CD4-positive, alpha-beta T cell treated with Interleukin-4 for 1 hour (primary cell): ENCODE measurements around the gene SREK1IP1.

Source experiments
- DNase-seq, 2 donors: peaks; one replicate each; pipeline ENCODE4 v3.0.0-alpha.2; 2020 to 2022

The SREK1IP1 gene

GRCh38 chr5:64768358-64769312, at the start of gene SREK1IP1, which contains the start of gene CWC27:
Gene SREK1IP1 (minus strand): TSS chr5:64768691. CDS start chr5:64768517, 174 bp downstream.
Gene CWC27 (plus strand): TSS chr5:64768930. CDS start chr5:64769147, 217 bp downstream.
- DNase-seq, result peak; percentile 82 to 90

GRCh38 chr5:64818245-64818644, 49.8 kb upstream of the SREK1IP1 start:
- no peak for DNase-seq

GRCh38 chr5:64814073-64814472, 45.6 kb upstream of the SREK1IP1 start:
- DNase-seq, result no peak

- peak in 1 of 2 donors; percentile 53 for DNase-seq
These were observed 42.7 kb upstream of the SREK1IP1 start for GRCh38 chr5:64811050-64811640.

GRCh38 chr5:64807520-64807919, 39.0 kb upstream of the SREK1IP1 start:
- DNase-seq, result no peak

GRCh38 chr5:64806537-64806936, 38.0 kb upstream of the SREK1IP1 start:
- no peak for DNase-seq

- no peak for DNase-seq
These were observed 32.4 kb upstream of the SREK1IP1 start for GRCh38 chr5:64800926-64801325.

GRCh38 chr5:64796301-64796700, 27.8 kb upstream of the SREK1IP1 start:
- DNase-seq, result no peak

GRCh38 chr5:64794053-64794770, 25.7 kb upstream of the SREK1IP1 start:
- no peak for DNase-seq

GRCh38 chr5:64792469-64792868, 24.0 kb upstream of the SREK1IP1 start:
- no peak for DNase-seq

GRCh38 chr5:64790210-64790609, 21.7 kb upstream of the SREK1IP1 start:
- DNase-seq, result no peak

- no peak for DNase-seq
These were observed 21.0 kb upstream of the SREK1IP1 start for GRCh38 chr5:64789457-64789856.

- no peak for DNase-seq
These were observed 19.7 kb upstream of the SREK1IP1 start for GRCh38 chr5:64788156-64788555.

- DNase-seq, result no peak
These were observed 17.9 kb upstream of the SREK1IP1 start for GRCh38 chr5:64786372-64786771.

- DNase-seq, result peak; percentile 71 to 76
These were observed 16.0 kb upstream of the SREK1IP1 start for GRCh38 chr5:64784451-64785025.

- DNase-seq, result no peak
These were observed 6.8 kb upstream of the SREK1IP1 start for GRCh38 chr5:64775291-64775690.

- DNase-seq, result no peak
These were observed 5.0 kb upstream of the SREK1IP1 start for GRCh38 chr5:64773533-64773932.

- no peak for DNase-seq
These were observed 3.2 kb upstream of the SREK1IP1 start for GRCh38 chr5:64771736-64772135.

GRCh38 chr5:64769855-64770254, 1.4 kb upstream of the SREK1IP1 start:
- no peak for DNase-seq

- DNase-seq, result no peak
These were observed 533 bp downstream of the SREK1IP1 start for GRCh38 chr5:64767959-64768357.

GRCh38 chr5:64766941-64767340, 1.6 kb downstream of the SREK1IP1 start:
- no peak for DNase-seq

- DNase-seq, result no peak
These were observed 2.5 kb downstream of the SREK1IP1 start for GRCh38 chr5:64765804-64766504.
